HG03045 (cell line): ENCODE results near the gene MOSPD3.
"Not testable (repeated sequence)": the region's sequence is repeated elsewhere in the genome, so short reads cannot be mapped to it uniquely, and the experiment has no call there.

Experiments used
- ATAC-seq: cut with Tn5 transposase; IDR thresholded peaks from one replicate; pipeline ENCODE4 v1.9.1; 2021; ENCODE audit warnings: mild to moderate bottlenecking, moderate library complexity; ENCODE audit not compliant: unreplicated experiment

Gene MOSPD3, protein sequence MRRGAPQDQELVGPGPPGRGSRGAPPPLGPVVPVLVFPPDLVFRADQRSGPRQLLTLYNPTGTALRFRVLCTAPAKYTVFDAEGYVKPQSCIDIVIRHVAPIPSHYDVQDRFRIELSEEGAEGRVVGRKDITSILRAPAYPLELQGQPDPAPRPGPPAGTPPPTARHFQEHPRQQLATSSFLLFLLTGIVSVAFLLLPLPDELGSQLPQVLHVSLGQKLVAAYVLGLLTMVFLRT

DNA sequence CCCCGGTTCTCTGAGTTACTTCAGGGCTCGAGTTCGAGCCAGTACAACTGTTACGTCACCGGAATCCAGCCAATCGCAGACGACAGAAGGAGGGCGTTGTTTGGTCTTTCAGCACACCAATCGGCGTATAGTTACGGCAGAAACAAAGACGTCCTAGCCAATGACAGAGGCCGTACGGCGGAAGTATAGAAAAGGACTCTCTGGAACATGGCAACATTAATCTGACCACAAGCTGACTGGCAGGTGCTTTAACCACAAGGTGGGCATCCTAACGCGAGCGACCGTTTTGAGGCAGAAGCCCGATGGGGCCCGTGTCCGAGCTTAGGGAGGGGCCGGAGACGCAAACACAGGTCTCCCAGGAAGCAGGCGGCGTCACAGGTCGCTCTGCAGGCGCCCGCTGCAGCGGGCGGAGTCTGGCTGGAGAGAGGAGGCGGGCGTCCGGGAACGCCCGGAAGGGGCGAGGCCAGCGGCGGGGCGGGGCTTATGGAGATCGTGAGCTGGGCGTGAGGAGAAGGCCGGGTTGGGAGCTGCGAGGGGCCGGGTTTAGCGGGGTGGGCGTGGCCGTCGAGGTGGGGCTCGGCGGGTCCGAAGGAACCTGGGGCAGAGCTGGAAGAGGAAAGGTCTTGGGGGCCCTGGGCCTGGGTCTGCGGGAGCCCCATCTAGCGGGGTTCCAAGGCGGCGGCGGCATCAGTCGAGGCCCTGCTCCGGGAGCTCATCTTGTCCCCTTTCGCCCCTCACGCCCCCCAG lies at the start of gene MOSPD3:
Gene MOSPD3 (plus strand): TSS at position 558 of the 747 bp plus-strand sequence. CDS start 252 bp downstream, outside the sequence.
- peak; percentile 89 for ATAC-seq

DNA sequence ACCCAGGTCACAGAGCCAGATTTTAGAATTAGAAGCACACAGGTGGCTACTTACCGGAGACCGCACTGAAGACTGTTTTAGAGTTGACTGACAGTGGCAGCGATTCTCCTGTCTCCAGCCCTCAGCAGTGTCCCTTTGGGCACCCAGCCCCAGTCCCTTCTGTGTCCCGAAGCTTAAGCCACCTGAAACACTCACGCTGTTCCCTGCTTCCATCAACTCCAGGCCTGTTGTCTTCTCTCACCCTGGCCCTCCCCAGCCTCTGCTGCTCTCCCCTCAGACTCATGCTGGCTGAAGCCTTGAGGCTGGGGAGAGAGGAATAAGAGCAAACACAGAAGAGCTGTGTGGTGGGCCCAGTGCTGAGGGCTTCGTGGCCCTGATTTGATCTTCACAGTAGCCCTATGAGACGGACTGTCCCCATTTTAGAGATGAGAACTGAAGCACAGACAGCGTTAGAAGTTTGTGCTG lies 49.2 kb upstream of the MOSPD3 start:
- ATAC-seq = no peak

DNA sequence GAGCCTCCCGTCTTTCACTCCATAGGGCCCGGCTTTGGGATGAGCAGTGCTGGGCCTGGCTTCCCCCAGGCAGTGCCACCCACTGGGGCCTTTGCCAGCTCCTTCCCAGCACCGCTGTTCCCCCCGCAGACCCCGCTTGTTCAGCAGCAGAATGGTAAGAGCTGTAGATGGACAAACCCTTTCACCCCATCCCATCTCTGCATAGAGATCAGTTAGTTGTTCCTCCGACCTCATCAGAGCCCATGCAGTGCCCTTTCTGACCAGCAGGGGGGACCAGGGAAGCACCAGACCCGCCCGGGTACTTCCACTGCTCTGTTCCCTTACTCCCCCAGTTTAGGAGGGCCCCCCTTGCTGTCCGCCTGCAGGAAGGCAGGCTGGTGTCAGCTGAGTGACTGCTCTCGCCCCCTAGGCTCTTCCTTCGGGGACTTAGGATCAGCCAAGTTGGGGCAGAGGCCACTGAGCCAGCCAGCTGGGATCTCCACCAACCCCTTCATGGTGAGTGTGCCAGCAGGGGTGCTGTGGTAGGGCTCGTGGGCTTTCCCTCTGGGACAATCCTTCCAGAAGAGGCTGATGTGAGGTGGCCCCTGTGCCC lies 48.4 kb upstream of the MOSPD3 start:
- ATAC-seq = no peak

DNA sequence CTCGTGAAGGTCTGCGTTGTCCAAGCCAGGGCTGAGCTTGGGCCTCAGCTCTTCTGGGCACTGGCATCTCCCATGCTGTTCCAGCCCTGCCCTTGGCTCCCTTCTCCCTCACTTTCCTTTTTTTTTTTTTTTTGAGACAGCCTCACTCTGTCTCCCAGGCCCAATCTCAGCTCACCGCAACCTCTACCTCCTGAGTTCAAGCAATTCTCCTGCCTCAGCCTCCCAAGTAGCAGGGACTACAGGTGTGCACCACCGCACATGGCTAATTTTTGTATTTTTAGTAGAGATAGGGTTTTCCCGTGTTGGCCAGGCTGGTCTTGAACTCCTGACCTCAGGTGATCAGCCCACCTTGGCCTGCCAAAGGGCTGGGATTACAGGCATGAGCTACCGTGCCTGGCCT lies 47.9 kb upstream of the MOSPD3 start:
- ATAC-seq = not testable (repeated sequence)

DNA sequence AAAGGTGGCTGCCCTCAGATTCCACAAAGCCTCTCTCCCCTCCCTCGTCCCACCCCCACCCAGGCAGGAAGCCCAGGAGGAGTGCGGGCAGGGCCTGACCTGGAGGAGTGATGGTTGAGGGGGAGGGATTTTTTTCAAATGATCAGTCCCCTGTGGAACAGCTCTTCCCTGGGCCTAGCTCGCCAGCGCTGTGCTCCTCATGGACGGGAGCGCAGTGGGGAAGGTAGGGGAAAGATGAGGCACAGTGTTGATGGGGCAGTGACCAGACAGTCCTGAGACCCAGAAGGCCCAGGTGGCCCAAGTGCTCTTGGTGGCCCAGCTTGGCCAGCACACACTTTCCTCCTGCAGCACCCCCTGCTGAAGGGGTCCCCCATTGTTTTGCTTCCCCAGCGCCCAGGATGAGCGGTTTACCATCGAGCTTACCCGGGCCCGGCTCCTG lies 47.2 kb upstream of the MOSPD3 start:
- ATAC-seq = no peak

DNA sequence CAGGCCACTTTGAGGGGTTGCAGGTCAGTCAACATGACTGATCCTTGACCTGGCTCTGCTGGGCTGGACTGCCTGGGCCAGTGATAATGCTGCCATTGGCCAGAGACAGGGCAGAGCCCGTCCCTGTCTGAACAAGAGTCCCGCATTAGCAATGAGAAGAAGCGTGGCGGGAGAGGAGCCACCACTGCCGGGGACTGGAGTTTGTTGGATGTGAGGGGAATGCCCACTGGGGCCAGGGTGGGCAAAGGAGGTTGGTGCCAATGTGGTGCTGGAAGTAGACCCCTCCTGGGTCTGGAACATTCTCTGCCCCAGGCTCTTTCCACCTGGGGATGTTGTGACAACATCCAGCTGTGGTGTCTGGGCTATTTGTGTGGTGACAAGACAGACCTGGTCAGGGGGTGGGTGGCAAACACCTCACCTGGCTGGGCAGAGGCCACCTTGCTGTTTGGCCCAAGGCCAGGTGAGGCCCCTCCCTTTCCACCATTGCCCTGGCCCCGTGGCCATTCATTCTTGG lies 46.3 kb upstream of the MOSPD3 start:
- ATAC-seq = no peak

DNA sequence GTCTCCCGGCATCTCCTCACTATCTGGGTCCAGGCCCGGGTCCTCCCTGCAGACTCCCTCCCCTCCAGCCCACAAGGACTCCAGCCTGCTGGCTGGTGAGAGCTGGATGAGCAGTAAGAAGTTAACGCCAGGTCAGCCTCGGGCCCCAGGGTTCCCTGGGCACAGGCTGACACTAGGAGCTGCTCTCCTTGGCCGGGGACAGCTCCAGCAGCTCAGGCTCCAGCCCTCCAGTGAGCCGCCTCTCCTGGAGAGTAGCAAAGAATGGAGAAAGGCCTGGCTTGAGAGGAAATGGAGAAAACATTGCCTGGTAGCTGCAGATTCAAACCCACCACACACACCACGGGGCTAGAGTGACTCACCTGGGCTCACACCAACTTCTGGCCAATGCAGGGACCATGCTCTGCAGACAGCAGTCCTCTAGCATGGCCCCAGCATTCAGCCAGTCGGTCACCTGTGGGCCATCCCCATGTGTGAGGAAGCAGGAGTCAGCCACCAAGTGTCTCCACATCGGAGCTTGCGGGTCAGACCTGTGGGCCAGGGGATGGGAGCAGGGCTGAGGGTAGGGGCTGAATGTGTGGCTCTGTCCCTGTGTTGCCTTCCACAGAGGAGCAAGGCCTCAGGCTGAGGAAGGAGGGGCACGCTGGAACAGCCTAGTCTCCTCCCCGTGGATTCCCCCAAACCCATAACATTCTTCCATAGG lies 45.2 kb upstream of the MOSPD3 start:
- no peak for ATAC-seq

DNA sequence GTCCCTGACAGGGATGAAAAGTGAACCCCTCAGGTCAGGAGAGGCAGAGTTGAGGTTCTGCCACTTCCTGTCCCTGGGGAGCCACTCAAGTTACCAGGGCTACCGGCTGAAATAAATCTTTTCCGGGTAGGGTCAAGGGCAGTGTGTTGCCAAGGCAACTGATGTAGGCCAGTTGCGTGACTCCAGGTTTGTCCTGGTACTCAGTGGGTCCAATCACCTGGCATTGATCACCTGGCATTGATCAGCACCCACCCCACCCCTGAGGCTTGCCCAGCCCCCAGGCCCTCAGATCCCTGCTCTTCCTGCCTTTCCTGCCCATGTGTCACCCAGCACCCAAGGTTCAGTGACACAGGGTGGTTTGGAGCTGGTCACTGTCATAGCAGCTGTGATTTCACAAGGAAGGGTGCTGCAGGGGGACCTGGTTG lies 44.6 kb upstream of the MOSPD3 start:
- no peak for ATAC-seq

DNA sequence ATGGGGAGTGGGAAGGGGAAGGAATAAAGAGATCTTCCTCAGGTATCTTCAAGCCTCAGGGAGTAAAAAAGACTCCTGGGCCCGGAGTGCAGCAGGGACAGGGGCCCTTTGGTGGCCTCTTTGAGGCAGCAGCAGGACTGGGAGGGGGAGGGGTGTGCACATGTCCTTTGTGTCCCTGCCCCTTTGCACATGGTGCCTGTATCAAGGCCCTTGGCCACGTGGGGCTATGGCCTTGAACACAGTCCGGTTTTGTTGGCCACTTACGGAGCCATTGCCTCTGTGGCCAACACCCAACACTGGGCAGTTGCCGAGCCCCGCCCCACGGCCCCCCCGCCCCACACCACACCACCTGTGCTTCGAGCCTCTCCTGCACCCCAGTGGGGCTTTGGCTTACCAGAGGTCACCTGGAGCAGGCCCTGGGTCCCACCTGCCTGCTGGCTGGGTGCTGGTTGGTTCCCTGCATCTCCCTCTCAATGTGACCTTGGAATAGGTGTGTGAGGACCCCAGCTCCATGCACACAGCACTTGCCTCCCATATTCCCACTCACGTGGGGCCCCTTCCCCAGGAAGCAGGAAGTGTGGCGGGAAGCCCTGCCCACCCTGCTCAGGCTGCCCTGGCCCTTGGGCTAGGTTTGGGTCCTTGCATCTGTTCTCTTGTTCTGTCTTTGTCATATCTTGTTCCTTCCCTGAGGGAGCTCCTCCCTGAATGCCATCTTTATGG lies 44.0 kb upstream of the MOSPD3 start:
- no peak for ATAC-seq

DNA sequence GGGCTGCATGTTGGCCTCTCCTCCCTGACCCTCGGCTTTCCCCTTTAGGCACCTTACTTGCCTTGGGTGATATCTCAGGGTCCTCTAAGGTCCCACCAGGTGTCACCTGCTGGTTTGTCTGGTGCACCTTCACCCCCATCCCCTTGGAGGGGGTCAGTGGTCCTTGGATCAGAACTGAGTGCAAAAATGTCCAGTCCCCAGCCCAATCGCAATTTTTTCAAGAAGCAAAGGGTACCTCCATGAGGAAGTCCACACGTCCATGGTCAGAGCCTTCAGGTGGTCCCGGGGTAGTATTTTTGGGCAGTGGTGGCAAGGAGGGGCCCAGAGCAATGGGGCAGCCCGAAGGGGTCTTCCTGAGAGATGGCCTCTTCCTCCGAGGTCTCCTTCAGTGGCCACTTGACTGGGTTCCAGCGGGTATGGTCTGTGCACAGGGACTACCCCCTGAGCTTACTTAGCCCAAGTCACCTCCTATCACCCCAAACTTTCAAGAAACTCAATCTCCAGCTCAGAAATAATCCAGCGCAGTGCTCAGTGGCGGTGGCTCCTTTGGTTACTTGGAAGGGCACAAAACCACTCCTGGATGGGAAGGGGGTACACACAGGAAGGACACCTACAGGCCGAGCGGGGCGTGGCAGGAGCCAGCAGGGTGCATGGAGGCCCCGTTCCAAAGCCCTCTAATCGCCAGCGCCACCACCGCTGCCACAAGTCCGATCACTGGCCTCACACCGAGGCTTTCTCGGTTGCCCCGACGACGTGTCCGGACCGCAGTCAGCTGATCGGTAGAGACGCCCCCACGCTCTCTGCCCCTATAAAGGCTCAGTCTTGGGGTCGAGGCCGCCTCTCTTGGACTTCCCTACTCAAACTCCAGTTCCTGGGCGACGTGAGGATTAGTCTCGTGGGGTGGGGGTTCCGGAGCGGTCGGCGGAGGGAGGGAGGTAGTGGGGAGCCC lies 43.2 kb upstream of the MOSPD3 start:
- ATAC-seq = no peak

DNA sequence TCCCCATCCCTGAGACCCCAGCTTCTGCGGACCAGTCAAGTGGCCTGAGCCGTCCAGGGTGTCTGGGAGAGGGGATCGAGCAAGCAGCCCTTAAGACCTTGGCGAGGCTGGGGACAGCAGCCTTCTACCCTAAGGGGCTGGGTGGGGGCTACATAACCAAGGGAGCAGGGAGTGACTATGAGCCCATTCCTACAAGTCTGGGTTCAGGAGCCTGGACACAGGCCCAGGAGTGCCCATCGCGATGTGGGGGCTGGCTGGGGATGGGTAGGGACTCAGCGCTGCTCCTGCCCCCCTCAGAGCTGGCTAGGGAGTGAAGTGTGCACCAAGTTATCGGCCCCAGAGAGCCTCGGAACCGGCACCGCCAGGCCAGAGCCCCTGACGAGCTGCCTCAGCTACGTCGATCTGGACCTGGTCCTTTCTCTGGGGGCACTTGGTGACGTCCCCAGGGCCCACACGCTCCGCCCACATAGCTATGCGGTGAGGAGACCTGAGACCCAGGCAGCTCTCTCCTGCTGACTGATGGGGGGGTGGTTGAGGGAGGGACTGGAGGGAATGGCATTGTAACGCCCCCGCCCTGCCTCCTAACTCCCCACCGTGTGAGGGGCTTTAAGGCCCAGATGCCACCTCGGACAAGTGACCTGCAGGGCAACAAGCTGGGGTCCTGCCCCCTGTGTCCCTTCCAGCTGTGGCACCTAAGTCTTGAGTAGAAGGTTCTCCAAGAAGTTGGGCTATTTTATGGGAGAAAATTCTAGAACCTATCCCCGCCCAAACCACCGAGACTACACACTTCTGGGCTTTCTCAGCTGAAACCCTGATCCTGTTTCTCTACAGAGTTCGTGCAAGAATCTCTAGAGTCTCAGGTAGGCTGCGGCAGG lies 41.1 kb upstream of the MOSPD3 start:
- no peak for ATAC-seq

DNA sequence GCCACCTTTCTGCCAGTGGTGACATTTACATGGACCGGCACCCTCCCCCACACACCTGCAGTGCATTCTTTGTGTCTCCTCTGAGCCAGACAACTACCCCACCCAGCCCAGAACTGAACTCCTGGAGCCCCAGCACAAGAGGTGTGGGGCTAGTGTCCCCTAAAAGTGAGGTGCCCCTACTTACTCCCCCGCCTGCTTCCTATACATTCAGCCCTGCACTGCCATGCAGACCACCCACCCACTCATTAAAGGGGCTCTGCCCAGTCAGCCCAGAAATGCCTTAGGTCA lies 40.6 kb upstream of the MOSPD3 start:
- no peak for ATAC-seq

DNA sequence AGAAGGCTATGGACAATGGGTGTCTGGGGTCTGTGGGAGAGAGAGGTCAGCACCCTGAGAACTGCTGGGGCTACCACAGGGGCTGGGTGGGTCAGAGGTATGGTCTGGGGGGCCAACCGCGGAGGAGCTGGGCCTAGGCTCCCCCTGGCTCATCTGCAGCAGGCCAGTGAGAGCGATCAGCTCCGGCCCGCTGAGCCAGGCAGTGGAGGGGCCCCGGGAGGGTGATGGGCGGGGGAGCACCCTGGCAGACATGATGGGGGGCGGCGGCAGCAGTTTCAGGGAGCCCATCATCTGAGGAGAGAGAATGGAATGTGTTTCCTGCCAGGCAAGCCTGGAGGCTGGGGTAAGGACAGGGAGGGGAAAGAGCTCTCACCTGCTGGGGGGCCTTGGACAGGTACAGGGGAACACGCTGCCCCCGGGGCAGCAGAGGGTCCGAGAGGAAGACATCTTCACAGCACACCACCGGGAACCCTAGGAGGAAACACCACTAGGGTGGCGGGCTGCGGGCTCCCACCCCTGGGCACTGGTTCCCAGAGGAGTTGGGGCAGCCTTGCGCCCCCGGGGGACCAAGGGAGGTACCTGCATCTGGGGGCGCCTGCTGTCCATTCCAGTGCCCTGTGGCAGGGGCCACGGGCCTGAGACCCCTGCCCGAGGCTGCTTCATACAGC lies 39.9 kb upstream of the MOSPD3 start:
- ATAC-seq = no peak

DNA sequence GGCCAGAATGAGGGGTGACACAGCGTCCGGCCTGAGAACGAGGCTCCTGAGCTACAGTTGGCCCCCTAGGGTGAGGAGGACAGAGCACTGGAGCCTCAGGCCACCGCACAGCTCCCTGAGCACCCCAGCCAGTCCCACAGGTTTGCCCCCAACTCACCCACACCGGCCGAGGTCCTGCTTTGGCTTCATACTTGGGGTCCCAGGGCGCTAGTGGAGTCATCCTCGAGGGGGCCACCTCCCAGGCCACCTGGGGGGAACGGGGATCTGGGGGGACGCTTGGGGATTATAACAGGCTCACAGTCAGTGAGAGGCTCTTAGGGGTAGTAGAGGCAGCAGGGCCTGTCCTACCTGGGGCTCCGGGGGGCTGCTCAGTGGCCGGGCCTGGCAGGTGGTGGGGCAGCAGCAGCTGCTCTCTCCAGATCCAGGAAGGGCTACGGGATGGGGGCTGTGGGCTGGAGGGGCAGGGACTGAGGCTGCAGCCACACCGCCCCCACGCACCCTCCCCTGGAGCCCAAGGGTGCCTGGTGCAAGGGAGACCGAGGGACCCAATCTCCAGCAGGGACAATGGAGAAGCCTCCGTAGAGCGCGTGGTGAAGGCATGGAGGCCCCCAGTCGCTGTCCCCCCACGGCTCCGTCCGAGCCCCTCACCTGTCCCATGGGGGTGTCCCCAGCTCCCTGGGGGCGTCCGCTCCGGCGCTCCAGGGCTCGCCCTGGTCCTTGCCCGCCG lies 39.2 kb upstream of the MOSPD3 start:
- no peak for ATAC-seq

DNA sequence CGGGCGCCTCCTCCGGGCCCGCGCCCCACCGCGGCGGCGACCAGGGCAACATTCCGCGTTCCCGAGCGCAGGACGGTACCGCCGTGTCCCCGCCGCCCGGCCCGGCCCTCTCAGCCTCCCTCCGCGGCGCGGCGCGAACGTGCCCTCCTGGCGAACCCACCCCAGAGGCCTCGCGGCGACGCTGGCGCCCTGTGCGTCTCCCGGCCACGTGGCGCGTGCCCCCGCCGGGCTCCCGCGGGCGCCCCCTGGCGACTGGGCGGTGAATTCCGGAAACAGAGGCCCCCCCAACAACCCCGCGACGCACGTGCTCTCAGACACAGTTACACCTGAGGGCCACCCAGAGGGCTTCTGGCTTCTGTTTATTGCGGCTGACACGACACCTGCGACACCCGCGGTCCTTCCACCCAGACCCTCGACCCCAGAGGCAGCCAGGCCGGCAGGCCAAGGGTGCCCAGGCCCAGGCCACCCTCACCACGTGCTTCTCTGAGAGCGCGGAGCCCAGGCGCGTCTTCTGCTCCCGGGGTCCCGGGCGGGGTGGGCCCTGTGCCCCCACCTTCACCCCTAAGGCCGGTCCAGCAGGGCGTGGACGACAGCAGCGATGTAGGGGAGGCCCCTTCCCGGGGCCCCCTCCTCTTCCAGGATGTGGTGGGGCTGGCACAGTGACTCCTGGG lies 38.5 kb upstream of the MOSPD3 start, which contains the start of gene SAP25:
Gene SAP25 (minus strand): TSS at position 210 of the 671 bp plus-strand sequence. CDS start 158 bp downstream, at position 52.
- ATAC-seq = no peak

DNA sequence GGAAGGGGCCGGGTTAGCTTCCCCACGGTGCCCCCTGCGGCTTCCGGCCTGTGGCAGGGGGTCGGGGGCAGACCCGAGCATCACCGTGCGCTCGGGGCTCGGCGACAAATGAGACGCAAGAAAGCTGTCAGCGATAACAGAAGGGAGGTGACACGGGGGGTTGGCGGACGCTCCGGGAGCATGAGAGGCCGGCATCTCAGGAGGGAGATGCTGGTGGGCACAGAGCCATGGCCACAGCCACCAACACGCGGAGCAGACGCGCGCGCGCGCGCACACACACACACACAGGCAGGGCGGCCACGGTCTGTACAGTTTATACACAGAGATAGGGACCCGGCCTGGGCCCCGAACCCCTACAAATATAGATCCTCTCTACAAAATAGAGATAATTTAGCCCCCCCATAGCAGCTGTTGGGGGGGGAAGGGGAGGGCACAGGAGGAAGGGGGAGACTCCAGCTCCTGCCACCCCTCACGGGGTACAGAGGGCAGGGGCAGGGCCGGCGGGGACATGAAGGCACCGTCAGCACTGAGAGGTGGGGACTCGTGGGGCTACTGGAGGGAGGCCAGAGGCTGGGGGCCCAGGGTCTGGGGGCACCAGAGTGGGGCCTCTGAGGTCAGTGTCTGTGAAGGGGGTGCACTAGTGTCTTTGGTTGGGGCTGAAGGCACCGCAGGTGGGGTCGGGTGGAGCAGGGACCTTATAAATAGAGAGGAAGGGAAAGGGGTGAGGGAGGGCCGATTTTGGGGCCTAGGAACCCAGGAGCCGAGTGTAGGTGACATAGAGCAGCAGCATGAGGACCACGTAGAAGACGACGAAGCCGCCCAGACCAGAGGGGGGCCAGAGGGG lies 37.8 kb upstream of the MOSPD3 start:
- ATAC-seq = no peak
